GM23338 (cell line): ENCODE measurements around the gene KDM4B. TPM values are rescaled to one million over a fixed set of nuclear protein-coding genes. Genes with fewer than 3 reads are reported as not detected.

Experiments
- CTCF ChIP-seq, 2 experiments: fragments of 200-600 bp in 1 of 2; sonication (generic) in 1 of 2; conservative IDR thresholded peaks; 2 replicates each; pipeline versions ENCODE4 v1.5.1 to v1.6.1; 2016 to 2017; ENCODE audit warnings: antibody characterized with exemption in 2 of 2, low read depth in 2 of 2, mild to moderate bottlenecking in 2 of 2, moderate library complexity in 1 of 2
- ETS1 ChIP-seq: IDR thresholded peaks from 2 replicates; pipeline ENCODE4 v1.6.1; 2016; ENCODE audit warnings: antibody characterized with exemption
- EZH2 ChIP-seq: fragments of 200-600 bp; sonication (generic); IDR thresholded peaks from one replicate; pipeline ENCODE4 v1.8.0; 2017; ENCODE audit warnings: antibody characterized with exemption, mild to moderate bottlenecking, low read depth; ENCODE audit not compliant: unreplicated experiment
- NANOG ChIP-seq: IDR thresholded peaks from 2 replicates; pipeline ENCODE4 v1.6.1; 2016; ENCODE audit warnings: antibody characterized with exemption, borderline replicate concordance
- POLR2AphosphoS5 ChIP-seq: IDR thresholded peaks from 2 replicates; pipeline ENCODE4 v1.6.1; 2016; ENCODE audit warnings: antibody characterized with exemption, low read depth
- STAT1 ChIP-seq: IDR thresholded peaks from one replicate; pipeline ENCODE4 v1.6.1; 2016; ENCODE audit warnings: antibody characterized with exemption; ENCODE audit not compliant: unreplicated experiment
- ZNF114 ChIP-seq: fragments of 250-450 bp; sonication (Bioruptor Pico); IDR thresholded peaks from 2 replicates; pipeline ENCODE4 v1.5.0; 2020; ENCODE audit warnings: mild to moderate bottlenecking, moderate library complexity
- ZNF462 ChIP-seq: fragments of 250-450 bp; sonication (Bioruptor Pico); IDR thresholded peaks from 2 replicates; pipeline ENCODE4 v1.5.0; 2020; ENCODE audit warnings: mild to moderate bottlenecking, moderate library complexity
- polyA plus RNA-seq: library from polyadenylated mRNA; unstranded; fragments of >200 nt; fragmentation: Nextera tagmentation; extraction: Ambion mirVana; gene quantifications from 2 replicates; pipeline ENCODE4 v1.2.1, GENCODE V29; 2016
- total RNA-seq: library from RNA; depleted of rRNA; stranded (reverse); fragments of >200 nt; shearing (Covaris generic); gene quantifications from 2 replicates; pipeline ENCODE4 v1.2.3, GENCODE V29; 2014

Gene KDM4B
- total and polyA plus RNA-seq, 2 experiments from 2014 or later: 9.1 to 27.6 TPM

GRCh38 chr19:4951656-4952055, 17.3 kb upstream of the KDM4B start (continued):
- TF ChIP-seq ZNF462 (CRISPR knock-in tag): no peak
- no peak for TF ChIP-seq NANOG
- no peak for TF ChIP-seq POLR2AphosphoS5
- no peak for TF ChIP-seq STAT1
- no peak for TF ChIP-seq ETS1
- TF ChIP-seq ZNF114 (CRISPR knock-in tag): no peak
- no peak for TF ChIP-seq CTCF (conservative IDR thresholded peaks at IDR 0.05; ENCODE audit: low read depth in 2 of 2)
- TF ChIP-seq EZH2: no peak
